Anterior cingulate cortex (tissue), 58 donors: ENCODE results near the gene GIPC2.
A peak's percentile ranks its signal among the peaks of the same experiment; 100 is the strongest.
"Not testable (repeated sequence)": the region's sequence is repeated elsewhere in the genome, so short reads cannot be mapped to it uniquely, and the experiment has no call there.

Experiments used
- DNase-seq, 58 donors: peaks; one replicate each; lab custom pipeline; 2025; lab: John Stamatoyannopoulos, UW

Gene GIPC2

GRCh38 chr1:78045926-78046778 lies at the start of gene GIPC2:
GIPC2 (plus strand) TSS chr1:78045966; CDS start chr1:78046095, 129 bp downstream.
- DNase-seq, result no peak

DNA sequence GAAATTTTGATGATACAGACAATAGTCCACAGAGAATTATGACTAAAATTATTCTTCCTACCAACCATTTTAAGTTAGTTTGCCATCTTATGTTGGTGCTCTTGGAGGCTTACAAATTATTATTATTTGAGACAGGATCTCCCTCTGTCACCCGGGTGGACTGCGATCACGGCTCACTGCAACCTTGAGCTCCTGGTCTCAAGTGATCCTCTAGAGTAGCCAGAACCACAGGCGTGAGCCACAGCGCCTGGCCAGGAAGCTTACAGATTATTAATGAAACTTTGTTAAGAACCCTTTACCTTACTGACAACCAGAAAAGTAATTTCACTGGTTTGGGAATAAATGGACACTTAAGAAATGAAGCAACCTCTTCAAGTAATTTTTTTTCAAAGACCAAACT lies 49.0 kb upstream of the GIPC2 start:
- DNase-seq, result no peak

GRCh38 chr1:78000536-78000935 lies 45.2 kb upstream of the GIPC2 start:
- DNase-seq, result not testable (repeated sequence)

- DNase-seq, result no peak
These were observed 42.6 kb upstream of the GIPC2 start for GRCh38 chr1:78003070-78003746.

DNA sequence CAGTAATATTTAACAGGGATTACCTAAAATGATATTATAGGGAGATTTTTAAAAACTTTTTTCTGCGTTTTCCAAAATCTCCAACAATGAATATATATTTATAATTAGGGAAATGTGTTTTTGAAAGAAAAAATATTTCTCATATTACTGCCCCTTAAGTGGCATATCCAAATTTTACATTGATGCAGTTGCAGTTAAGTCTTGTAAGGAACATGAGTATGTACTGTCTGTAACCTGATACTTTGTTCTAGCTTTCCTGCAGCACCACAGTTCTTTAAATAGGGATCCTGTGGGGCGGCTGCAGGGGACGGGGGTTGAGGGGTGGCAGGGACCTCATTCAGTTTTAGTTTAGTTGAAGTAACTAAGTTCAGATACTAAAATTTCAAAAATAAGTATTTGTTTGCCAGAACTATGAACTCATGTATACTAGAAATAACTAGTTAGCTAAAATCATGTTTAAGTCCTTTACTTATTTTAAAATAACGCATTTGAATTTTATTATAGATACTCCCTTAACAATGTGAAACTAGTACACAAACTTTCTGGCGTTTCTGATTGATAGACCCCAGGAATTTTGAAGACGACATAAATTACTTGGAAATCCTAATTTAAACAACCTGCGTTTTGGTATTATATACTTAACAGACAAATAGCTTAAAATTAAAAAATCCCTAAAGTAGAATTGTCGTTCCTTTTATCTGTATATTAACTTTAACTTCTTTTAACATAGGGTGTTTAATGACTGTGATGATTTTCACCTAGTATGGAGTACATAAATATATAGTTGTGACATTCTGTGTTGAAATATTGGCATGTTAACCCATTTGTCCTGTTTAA lies 41.7 kb upstream of the GIPC2 start:
- DNase-seq, result peak in 27 of 58 donors; percentile 2 to 45 (median 10)

DNA sequence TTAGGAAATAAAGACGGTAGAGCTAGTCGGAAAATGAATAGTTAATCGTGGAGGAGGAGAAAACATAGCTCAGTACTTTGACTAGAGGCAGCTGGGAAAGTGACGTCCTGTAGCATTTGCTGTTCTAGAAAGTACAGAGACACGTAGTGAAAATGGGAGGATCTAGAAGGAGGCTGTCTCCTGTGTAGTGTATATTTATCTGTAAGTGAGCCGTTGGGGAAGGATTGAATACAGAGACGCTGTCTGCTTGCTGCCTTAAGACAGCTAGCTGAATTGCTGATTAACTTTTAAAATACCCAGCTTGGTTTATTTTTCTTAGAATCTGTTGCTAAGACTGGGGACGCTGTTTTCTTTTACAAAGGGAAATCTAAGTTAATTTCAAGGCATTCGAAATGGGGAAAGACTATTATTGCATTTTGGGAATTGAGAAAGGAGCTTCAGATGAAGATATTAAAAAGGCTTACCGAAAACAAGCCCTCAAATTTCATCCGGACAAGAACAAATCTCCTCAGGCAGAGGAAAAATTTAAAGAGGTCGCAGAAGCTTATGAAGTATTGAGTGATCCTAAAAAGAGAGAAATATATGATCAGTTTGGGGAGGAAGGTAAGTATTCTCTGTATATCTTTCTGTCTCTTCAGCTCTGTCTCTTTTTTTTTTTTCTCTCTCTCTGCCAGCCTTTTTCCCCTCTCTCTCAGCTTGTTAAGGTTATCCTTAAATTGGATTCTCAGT lies 40.9 kb upstream of the GIPC2 start, which contains the start of gene DNAJB4:
Gene DNAJB4, plus strand, starts transcription at position 221 of the 729 bp plus-strand sequence. Its CDS starts 172 bp downstream, at position 393.
- DNase-seq, result peak in 49 of 58 donors; percentile 5 to 94 (median 51)

DNA sequence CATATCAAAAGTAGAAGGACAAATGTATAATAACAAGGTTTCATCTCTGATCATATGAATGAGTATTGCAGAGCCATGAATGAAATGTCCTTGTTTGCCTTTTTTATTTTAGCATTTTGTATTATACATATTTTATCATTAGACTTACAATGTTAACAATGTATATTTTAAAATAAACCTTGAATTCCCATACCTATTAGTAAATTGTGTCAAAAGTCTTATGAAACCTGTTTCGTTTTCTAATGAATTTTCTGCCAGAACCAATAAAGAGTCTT lies 40.4 kb upstream of the GIPC2 start:
- DNase-seq, result no peak

DNA sequence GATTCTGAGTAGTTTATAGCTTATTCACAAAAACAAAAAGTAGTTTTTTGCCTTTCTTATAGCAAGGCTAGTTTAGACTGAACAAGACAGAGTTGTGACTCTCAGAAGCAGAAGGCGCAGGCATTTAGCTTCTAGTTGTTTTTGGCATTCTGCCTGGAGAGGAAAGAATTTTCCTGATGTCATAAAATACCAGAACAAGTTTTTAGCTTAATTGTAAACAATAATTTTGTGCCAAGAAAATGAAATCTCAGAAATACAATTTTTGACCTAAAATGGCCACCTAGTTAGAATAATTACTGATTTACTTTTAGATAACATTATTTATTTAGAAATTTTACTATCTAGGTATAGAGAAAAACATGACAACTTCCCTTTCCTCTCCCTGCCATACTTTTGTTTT lies 40.0 kb upstream of the GIPC2 start:
- DNase-seq, result peak in 3 of 58 donors; percentile 8 to 52 (median 13)

- no peak for DNase-seq
These were observed 39.2 kb upstream of the GIPC2 start for GRCh38 chr1:78006521-78006920.

- DNase-seq, result no peak
These were observed 38.0 kb upstream of the GIPC2 start for GRCh38 chr1:78007677-78008341.

- no peak for DNase-seq
These were observed 36.5 kb upstream of the GIPC2 start for GRCh38 chr1:78009276-78009675.

- DNase-seq, result no peak
These were observed 35.9 kb upstream of the GIPC2 start for GRCh38 chr1:78009836-78010235.

GRCh38 chr1:78011050-78011449 lies 34.7 kb upstream of the GIPC2 start:
- no peak for DNase-seq

GRCh38 chr1:78015148-78015547 lies 30.6 kb upstream of the GIPC2 start:
- no peak for DNase-seq

DNA sequence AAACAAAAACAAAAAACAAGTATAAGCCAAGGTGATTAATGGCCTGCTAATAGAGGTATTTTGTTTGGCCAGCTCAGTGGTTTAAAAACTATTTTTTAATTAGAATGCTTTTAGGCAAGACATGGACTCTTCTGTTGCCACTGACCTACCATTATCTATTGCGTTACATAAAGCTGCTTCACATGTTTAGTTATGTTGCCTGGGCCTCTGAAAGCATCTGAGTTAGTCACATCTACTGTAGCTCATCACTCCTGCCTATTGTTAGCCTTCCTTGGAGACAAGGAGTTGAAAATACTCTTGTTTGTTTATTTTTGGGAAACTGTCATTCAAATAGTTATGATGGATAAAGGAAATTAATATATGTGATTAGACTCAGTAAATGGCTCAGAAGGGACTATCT lies 26.7 kb upstream of the GIPC2 start:
- DNase-seq, result no peak

GRCh38 chr1:78021134-78021533 lies 24.6 kb upstream of the GIPC2 start:
- DNase-seq, result not testable (repeated sequence)

GRCh38 chr1:78029793-78030192 lies 16.0 kb upstream of the GIPC2 start:
- DNase-seq, result no peak

GRCh38 chr1:78032996-78033796 lies 12.6 kb upstream of the GIPC2 start:
- DNase-seq, result no peak

- DNase-seq, result no peak
These were observed 12.0 kb upstream of the GIPC2 start for GRCh38 chr1:78033797-78034172.
